GM18499 (cell line): ENCODE results near the gene GPR35.
"Not testable (repeated sequence)": the region's sequence is repeated elsewhere in the genome, so short reads cannot be mapped to it uniquely, and the experiment has no call there.

Experiments used
- ATAC-seq: cut with Tn5 transposase; IDR thresholded peaks from one replicate; pipeline ENCODE4 v1.9.1; 2021; ENCODE audit warnings: moderate number of reproducible peaks; ENCODE audit not compliant: insufficient read depth, unreplicated experiment

The GPR35 gene

GRCh38 chr2:240601061-240601830 lies 24.0 kb upstream of the GPR35 start:
- ATAC-seq = no peak

- no peak for ATAC-seq
Measured at GRCh38 chr2:240601831-240602160, 23.5 kb upstream of the GPR35 start.

GRCh38 chr2:240602266-240603050 lies 22.8 kb upstream of the GPR35 start:
- ATAC-seq = no peak

GRCh38 chr2:240603081-240603835 lies 22.0 kb upstream of the GPR35 start:
- no peak for ATAC-seq

GRCh38 chr2:240603846-240604245 lies 21.4 kb upstream of the GPR35 start:
- no peak for ATAC-seq

GRCh38 chr2:240604291-240604938 lies 20.9 kb upstream of the GPR35 start:
- ATAC-seq = no peak

- ATAC-seq = no peak
Measured at GRCh38 chr2:240604939-240605716, 20.2 kb upstream of the GPR35 start.

GRCh38 chr2:240605867-240606743 lies 19.2 kb upstream of the GPR35 start:
- no peak for ATAC-seq

- ATAC-seq = no peak
Measured at GRCh38 chr2:240611601-240612210, 13.6 kb upstream of the GPR35 start.

- no peak for ATAC-seq
Measured at GRCh38 chr2:240613781-240614180, 11.5 kb upstream of the GPR35 start.

GRCh38 chr2:240614391-240614790 lies 10.9 kb upstream of the GPR35 start:
- no peak for ATAC-seq

- ATAC-seq = no peak
Measured at GRCh38 chr2:240615396-240615795, 9.9 kb upstream of the GPR35 start.

- ATAC-seq = no peak
Measured at GRCh38 chr2:240615820-240616547, 9.3 kb upstream of the GPR35 start.

GRCh38 chr2:240616860-240617666 lies 8.2 kb upstream of the GPR35 start:
- not testable (repeated sequence) for ATAC-seq

- no peak for ATAC-seq
Measured at GRCh38 chr2:240618776-240619175, 6.5 kb upstream of the GPR35 start.

- ATAC-seq = no peak
Measured at GRCh38 chr2:240619506-240620148, 5.7 kb upstream of the GPR35 start.
